ENCODE results near the gene INIP. TPM values are rescaled to one million over a fixed set of nuclear protein-coding genes. Genes with fewer than 3 reads are reported as not detected.

The INIP gene
- total and polyA plus RNA-seq, 2 of the 13 experiments (the other 11 are each of a cell fraction or from before 2014, with no cell fraction given): 13.6 to 28.6 TPM

DNA sequence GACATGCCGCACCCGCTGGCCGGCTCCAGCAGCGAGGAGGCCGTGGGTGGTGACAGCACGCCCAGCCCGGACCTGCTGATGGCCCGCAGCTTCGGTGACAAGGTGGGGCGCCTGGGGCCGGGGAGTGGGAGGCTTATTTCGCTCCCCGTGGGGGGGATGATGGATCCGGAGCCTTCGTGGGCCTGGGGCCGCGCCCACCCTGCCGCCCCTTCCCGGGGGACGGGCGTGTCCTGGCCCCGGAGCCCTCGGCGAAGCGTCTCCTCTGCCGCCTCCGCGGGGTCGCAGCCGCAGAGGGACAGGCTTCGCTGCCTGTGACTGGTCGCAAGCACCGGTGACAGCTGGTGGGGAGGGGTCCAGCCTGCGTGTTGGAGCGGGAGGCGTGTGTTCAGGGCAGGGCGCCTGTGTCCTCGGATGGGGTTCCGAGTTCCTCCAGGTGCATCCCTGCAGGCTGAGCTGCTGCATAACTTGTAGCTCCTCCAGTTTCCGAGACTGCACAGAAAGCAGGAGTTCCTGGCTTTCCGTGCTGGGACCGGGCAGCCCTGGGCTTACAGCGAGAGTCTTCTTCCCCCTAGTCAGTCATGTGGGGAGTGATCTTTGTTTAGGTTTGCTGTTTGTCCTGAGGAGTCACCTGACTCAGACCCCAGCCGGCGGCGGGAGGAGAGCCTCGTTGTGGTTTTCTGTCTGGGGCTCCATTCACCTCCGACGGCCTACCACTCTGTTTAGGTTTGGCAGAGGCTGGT, 33.3 kb upstream of the INIP start (continued):
- TF ChIP-seq, protein P1, sequence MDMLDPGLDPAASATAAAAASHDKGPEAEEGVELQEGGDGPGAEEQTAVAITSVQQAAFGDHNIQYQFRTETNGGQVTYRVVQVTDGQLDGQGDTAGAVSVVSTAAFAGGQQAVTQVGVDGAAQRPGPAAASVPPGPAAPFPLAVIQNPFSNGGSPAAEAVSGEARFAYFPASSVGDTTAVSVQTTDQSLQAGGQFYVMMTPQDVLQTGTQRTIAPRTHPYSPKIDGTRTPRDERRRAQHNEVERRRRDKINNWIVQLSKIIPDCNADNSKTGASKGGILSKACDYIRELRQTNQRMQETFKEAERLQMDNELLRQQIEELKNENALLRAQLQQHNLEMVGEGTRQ (IDR thresholded peaks at IDR 0.05; ENCODE audit: low read depth, low read length): peak; percentile 78
- TF ChIP-seq, protein P1 (CRISPR knock-in tag; IDR thresholded peaks at IDR 0.05; ENCODE audit: borderline replicate concordance): peak; percentile 90
- no peak; the same call in 1 of the 2 replicates for TF ChIP-seq ZBTB26 (CRISPR knock-in tag; IDR thresholded peaks at IDR 0.05; ENCODE audit: borderline replicate concordance)
- 0 out of 2 replicates have a peak, but pooled peaks have one; percentile 49 for TF ChIP-seq ZNF564 (CRISPR knock-in tag; IDR thresholded peaks at IDR 0.05)
- 0 out of 2 replicates have a peak, but pooled peaks have one; percentile 30 for TF ChIP-seq GMEB1 (CRISPR knock-in tag; IDR thresholded peaks at IDR 0.05; ENCODE audit: borderline replicate concordance)
- 0 out of 2 replicates have a peak, but pooled peaks have one; percentile 27 for TF ChIP-seq ZBTB2 (CRISPR knock-in tag; IDR thresholded peaks at IDR 0.05; ENCODE audit: low read depth)
- no peak for TF ChIP-seq NFYB (CRISPR knock-in tag; IDR thresholded peaks at IDR 0.05)
- TF ChIP-seq RBM22 (optimal IDR thresholded peaks at IDR 0.05; ENCODE audit: low read length): no peak
- no peak for TF ChIP-seq ZNF670 (CRISPR knock-in tag; IDR thresholded peaks at IDR 0.05; ENCODE audit: borderline replicate concordance)
- no peak for TF ChIP-seq ZNF296 (CRISPR knock-in tag; conservative IDR thresholded peaks at IDR 0.05)
- TF ChIP-seq NCOA1 (CRISPR knock-in tag; IDR thresholded peaks at IDR 0.05): no peak
- TF ChIP-seq TGIF2 (CRISPR knock-in tag; IDR thresholded peaks at IDR 0.05): peak; percentile 87; the same call in 1 of the 2 replicates
- peak; percentile 17; the same call in 1 of the 2 replicates for TF ChIP-seq KDM5A (IDR thresholded peaks at IDR 0.05; ENCODE audit: borderline replicate concordance, low read length)
- no peak for TF ChIP-seq TEF (CRISPR knock-in tag; IDR thresholded peaks at IDR 0.05)
- TF ChIP-seq ZNF75D (CRISPR knock-in tag; IDR thresholded peaks at IDR 0.05; ENCODE audit: borderline replicate concordance): no peak
- TF ChIP-seq, protein P2, sequence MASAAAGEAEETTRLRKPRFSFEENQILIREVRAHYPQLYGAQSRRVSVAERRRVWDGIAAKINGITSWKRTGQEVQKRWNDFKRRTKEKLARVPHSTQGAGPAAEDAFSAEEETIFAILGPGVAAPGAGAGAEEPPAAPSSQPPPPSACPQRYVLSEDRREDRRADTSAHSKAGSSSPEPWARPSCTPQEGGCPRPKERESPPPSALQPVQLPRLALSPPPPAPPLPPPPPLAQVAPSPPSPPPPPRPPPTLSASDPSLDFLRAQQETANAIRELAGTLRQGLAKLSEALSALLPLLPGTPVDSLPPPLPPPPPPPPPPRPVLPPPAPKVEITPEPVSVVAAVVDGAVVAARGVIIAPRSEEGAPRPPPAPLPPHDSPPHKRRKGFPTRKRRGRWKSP (CRISPR knock-in tag; IDR thresholded peaks at IDR 0.05): 0 out of 2 replicates have a peak, but pooled peaks have one; percentile 67
- TF ChIP-seq FOXC1 (CRISPR knock-in tag; IDR thresholded peaks at IDR 0.05; ENCODE audit: borderline replicate concordance): peak; percentile 81; the same call in 1 of the 2 replicates
- TF ChIP-seq KDM2A (CRISPR knock-in tag; IDR thresholded peaks at IDR 0.05; ENCODE audit: borderline replicate concordance, low read depth): peak; percentile 21; the same call in 1 of the 2 replicates
- peak; percentile 57; the same call in 1 of the 2 replicates for TF ChIP-seq SIN3A (IDR thresholded peaks at IDR 0.05; ENCODE audit: borderline replicate concordance, low read depth, low read length)
- no peak for TF ChIP-seq ETV6 (CRISPR knock-in tag; conservative IDR thresholded peaks at IDR 0.05)
